ENCODE measurements around the gene HRC. TPM values are rescaled to one million over a fixed set of nuclear protein-coding genes. Genes with fewer than 3 reads are reported as not detected.
"Not testable (repeated sequence)": the region's sequence is repeated elsewhere in the genome, so short reads cannot be mapped to it uniquely, and the experiment has no call there.

The HRC gene
- total RNA-seq, 6 experiments from 2014 or later = not detected

DNA sequence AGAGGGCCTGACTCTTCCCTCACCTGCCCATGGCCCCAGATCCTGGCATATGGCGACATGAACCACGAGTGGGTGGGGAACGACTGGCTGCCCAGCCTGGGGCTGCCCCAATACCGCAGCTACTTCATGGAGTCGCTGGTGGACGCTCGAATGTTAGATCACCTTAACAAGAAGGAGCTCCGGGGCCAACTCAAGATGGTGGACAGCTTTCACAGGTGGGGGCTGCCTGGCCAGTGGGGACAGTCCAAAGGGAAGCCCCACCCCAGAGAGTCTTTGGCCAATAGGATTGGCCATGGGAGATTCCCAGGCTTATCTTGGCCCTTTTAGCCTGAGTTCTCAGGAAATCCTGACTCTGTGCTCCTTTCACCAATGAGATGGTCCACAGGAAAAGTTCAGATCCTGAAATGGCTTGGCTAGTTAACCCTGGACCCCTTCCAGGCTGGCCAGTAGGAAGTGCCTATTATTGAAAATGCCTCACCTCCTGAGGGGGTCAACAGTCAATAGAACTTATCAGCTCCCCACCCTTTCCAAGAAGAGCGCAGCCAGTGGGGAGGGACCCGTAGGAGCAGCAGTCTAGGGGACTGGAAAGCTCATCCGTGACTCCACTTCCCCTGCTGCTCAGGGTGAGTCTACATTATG is 7.0 kb downstream of the HRC start:
- TF ChIP-seq, protein P1, sequence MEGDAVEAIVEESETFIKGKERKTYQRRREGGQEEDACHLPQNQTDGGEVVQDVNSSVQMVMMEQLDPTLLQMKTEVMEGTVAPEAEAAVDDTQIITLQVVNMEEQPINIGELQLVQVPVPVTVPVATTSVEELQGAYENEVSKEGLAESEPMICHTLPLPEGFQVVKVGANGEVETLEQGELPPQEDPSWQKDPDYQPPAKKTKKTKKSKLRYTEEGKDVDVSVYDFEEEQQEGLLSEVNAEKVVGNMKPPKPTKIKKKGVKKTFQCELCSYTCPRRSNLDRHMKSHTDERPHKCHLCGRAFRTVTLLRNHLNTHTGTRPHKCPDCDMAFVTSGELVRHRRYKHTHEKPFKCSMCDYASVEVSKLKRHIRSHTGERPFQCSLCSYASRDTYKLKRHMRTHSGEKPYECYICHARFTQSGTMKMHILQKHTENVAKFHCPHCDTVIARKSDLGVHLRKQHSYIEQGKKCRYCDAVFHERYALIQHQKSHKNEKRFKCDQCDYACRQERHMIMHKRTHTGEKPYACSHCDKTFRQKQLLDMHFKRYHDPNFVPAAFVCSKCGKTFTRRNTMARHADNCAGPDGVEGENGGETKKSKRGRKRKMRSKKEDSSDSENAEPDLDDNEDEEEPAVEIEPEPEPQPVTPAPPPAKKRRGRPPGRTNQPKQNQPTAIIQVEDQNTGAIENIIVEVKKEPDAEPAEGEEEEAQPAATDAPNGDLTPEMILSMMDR (IDR thresholded peaks at IDR 0.05) = no peak
- Mint-ChIP-seq H3K4me1 (ENCODE audit: low read depth) (peaks cover 28% of the 10 kb centered on the region), H3K9me3 (no peaks in the 10 kb centered on the region; the same call in 1 of the 2 replicates), H3K36me3 (ENCODE audit: low read depth) (no peaks in the 10 kb centered on the region), H3K27ac (no peak overlapping the region), H3K4me3 (peak overlapping the region; percentile 30; the same call in 1 of the 2 replicates), H3K27me3 (ENCODE audit: insufficient read depth) (peaks cover 4% of the 10 kb centered on the region)
- no peak for DNase-seq

DNA sequence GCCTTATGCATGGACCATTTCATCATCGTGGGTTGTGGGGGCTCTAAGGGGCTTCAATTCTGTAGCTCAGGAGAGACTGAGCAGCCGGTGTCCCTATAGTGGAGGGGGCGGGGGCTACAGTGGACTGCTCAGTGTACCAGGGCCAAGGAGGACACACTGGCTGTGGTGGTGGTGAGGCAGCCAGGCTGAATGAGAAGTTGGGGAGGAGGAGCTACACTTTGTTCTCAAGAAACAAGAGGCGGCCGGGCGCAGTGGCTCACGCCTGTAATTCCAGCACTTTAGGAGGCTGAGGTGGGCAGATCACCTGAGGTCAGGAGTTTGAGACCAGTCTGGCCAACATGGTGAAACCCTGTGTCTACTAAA is 8.8 kb downstream of the HRC start:
- Mint-ChIP-seq H3K4me3 (peak overlapping the region; percentile 63; the same call in 1 of the 2 replicates), H3K4me1 (ENCODE audit: low read depth) (peaks cover 37% of the 10 kb centered on the region)
- DNase-seq; H3K27me3 Mint-ChIP-seq (ENCODE audit: insufficient read depth); H3K36me3 Mint-ChIP-seq (ENCODE audit: low read depth); H3K27ac Mint-ChIP-seq; H3K9me3 Mint-ChIP-seq: not testable (repeated sequence)

DNA sequence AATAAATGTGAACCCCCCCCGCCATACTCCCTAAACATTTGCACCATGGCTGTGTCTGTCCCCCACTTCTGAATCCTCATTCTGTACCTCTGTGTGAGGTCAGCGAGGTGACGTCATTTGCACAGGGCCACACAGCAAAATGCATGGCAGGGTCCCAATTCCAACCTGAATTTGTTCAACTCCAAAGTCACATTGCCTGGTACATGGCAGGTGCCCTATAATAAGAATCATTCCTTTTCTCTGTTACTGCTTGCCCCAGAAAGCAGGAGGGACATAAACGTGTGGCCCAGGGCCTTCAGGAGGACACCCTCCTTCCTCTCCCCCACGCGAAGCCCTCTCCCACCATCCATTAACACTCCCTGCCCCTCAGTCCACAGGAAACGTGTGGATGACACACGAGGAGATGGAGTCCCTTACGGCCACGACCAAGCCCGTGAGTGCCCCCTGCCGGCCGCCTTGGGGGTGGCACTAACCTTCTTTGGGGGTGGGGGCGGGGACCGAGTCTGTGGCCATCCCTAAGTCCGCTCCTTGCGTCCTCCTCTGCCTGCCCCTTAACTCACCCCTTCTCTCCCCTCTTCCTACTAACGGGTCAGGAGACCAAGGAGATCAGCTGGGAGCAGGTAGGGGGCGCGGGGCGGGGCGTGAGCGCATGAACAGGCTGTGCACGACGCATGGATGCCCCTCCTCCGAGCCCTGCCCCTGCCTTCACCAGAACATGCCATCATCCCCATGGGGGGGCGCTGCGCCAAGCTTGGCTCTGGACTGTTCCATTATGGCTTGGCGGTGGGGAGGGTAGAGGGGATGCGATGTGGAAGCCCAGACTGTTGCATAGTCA is 9.4 kb downstream of the HRC start:
- peak overlapping the region; percentile 63 for H3K4me3 Mint-ChIP-seq
- peak overlapping the region; percentile 58 for H3K27ac Mint-ChIP-seq
- DNase-seq = peak; percentile 55

DNA sequence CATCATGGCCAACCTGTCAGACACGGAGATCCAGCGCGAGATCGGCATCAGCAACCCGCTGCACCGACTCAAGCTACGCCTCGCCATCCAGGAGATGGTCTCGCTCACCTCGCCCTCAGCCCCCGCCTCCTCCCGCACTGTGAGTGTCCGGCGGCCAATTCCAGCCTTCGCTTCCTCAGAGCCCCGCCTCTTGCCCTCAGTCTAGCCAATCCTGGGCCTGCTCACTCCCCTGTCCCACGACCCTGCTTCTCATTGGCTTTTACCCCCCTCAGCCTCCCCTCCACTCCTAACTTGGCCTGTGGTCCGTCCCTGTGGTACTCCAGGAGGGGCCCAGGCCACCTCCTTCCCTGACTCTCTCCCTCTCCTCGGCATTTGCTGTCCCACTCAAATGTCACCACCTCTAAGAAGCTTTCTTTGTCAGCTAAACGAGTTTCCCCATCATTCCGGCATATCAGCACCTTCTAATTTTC is 12.3 kb downstream of the HRC start:
- peaks cover 4% of the 10 kb centered on the region for H3K27me3 Mint-ChIP-seq (ENCODE audit: insufficient read depth)
- H3K4me3 Mint-ChIP-seq = peak overlapping the region; percentile 95
- peaks cover 30% of the 10 kb centered on the region for H3K4me1 Mint-ChIP-seq (ENCODE audit: low read depth)
- H3K27ac Mint-ChIP-seq = peak overlapping the region; percentile 52
- no peaks in the 10 kb centered on the region for H3K36me3 Mint-ChIP-seq (ENCODE audit: low read depth)
- H3K9me3 Mint-ChIP-seq = no peaks in the 10 kb centered on the region
- DNase-seq = peak; percentile 85
- TF ChIP-seq, protein P1 (IDR thresholded peaks at IDR 0.05) = no peak

More for the DNA sequence above, 9.4 kb downstream of the HRC start:
- peaks cover 2% of the 10 kb centered on the region for H3K27me3 Mint-ChIP-seq (ENCODE audit: insufficient read depth)
- peaks cover 37% of the 10 kb centered on the region for H3K4me1 Mint-ChIP-seq (ENCODE audit: low read depth)
- TF ChIP-seq, protein P1 (IDR thresholded peaks at IDR 0.05) = peak; percentile 96
- no peaks in the 10 kb centered on the region for H3K9me3 Mint-ChIP-seq
- H3K36me3 Mint-ChIP-seq (ENCODE audit: low read depth) = no peaks in the 10 kb centered on the region

DNA sequence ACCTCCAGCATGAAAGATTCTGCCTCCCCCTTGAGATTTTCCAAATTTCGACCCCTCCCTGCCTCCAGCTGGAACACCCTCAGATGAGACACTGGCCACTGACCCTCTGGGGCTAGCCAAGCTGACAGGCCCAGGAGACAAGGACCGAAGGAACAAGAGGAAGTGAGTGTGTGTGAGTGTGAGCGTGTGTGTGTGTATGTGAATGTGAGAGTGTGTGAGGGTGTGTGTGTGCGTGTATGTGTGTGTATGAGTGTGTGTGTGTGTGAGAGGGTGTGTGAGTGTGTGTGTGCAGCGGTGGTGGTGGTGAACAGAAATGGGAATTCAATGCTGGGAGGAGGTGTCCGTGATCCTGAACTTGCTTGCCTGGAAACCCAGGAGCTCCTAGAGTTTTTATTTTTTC is 13.8 kb downstream of the HRC start:
- Mint-ChIP-seq H3K9me3 (no peaks in the 10 kb centered on the region), H3K4me3 (peak overlapping the region; percentile 28), H3K27me3 (ENCODE audit: insufficient read depth) (peaks cover 6% of the 10 kb centered on the region), H3K27ac (no peak overlapping the region), H3K36me3 (ENCODE audit: low read depth) (no peaks in the 10 kb centered on the region), H3K4me1 (ENCODE audit: low read depth) (peaks cover 28% of the 10 kb centered on the region)
- TF ChIP-seq, protein P1 (IDR thresholded peaks at IDR 0.05) = no peak
- DNase-seq = no peak

DNA sequence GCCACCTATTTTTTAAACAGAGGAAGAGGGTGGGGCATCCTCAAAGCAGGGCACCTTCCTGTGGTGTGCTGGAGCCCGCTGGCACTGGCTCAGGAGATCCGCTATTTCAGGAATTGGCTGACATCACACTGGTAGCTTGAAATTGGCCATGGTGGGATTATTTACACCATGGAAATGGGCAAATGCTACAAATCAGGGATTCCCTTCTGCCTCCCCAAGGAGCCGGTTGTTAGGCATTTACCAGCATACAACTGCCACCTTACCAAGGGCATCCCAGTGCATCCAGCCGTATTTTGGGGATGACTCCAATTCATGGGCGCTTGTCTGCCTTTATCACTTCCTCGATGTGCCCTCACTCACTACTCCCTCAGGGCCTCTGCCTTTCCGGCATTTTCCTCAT is 14.2 kb downstream of the HRC start:
- H3K9me3 Mint-ChIP-seq = no peaks in the 10 kb centered on the region
- no peaks in the 10 kb centered on the region for H3K36me3 Mint-ChIP-seq (ENCODE audit: low read depth)
- H3K27me3 Mint-ChIP-seq (ENCODE audit: insufficient read depth) = peaks cover 8% of the 10 kb centered on the region
- H3K4me1 Mint-ChIP-seq (ENCODE audit: low read depth) = peaks cover 24% of the 10 kb centered on the region
- TF ChIP-seq, protein P1 (IDR thresholded peaks at IDR 0.05) = no peak
- no peak for DNase-seq
- peak overlapping the region; percentile 28; the same call in 1 of the 2 replicates for H3K4me3 Mint-ChIP-seq
- H3K27ac Mint-ChIP-seq = no peak overlapping the region
